ENCODE data around the gene CNDP1.

CNDP1 gene

GRCh38 chr18:74625157-74625556, 90.9 kb downstream of the CNDP1 start:
- no peak for DNase-seq (ENCODE audit: low spot score)

- DNase-seq (ENCODE audit: low spot score): no peak
Observed at GRCh38 chr18:74626049-74626874, 92.0 kb downstream of the CNDP1 start.

- DNase-seq (ENCODE audit: low spot score): no peak
Observed at GRCh38 chr18:74630804-74631203, 96.5 kb downstream of the CNDP1 start.

GRCh38 chr18:74631212-74631611, 96.9 kb downstream of the CNDP1 start:
- DNase-seq (ENCODE audit: low spot score): no peak

DNA sequence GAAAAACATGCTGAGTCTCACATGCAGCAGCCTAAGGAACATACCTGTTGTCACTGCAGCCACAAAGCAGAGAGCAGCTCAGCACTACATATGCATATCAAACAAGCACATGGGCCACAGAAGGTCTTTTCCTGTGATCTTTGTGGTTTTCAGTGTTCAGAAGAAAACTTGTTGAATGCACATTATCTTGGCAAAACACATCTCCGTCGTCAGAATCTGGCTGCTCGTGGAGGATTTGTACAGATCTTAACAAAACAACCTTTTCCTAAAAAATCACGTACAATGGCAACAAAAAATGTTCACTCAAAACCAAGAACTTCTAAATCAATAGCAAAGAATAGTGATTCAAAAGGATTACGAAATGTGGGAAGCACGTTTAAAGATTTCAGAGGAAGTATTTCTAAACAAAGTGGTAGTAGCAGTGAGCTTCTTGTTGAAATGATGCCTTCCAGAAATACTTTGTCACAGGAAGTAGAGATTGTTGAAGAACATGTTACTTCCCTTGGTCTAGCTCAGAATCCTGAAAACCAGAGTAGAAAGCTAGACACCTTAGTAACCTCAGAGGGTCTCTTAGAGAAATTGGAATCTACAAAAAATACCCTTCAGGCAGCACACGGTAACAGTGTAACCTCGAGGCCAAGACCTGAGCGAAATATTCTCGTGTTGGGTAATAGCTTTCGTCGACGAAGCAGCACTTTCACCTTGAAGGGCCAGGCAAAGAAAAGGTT, 97.5 kb downstream of the CNDP1 start:
- DNase-seq (ENCODE audit: low spot score): no peak

DNA sequence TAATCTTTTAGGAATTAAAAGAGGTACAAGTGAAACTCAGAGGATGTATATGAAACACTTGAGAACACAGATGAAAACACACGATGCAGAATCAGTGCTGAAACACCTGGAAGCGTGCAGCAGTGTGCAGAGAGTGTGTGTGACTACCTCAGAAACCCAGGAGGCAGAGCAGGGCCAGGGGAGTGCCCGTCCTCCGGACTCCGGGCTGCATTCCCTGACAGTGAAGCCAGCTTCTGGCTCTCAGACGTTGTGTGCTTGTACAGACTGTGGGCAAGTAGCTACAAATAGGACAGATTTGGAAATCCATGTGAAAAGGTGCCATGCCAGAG, 98.0 kb downstream of the CNDP1 start:
- no peak for DNase-seq (ENCODE audit: low spot score)

DNA sequence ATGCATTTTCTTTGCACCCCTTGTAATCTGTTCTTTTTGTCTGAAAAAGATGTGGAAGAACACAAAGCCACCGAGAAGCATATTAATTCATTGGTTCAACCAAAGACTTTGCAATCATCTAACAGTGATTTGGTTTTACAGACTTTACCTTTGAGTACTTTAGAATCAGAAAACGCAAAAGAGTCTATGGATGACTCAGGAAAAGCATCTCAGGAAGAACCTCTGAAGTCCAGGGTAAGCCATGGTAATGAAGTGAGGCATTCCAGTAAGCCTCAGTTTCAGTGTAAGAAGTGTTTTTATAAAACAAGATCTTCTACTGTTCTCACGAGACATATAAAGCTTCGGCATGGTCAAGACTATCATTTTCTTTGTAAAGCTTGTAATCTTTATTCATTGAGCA, 98.6 kb downstream of the CNDP1 start:
- no peak for DNase-seq (ENCODE audit: low spot score)

- DNase-seq (ENCODE audit: low spot score): no peak
Observed at GRCh38 chr18:74633652-74634352, 99.5 kb downstream of the CNDP1 start.

DNA sequence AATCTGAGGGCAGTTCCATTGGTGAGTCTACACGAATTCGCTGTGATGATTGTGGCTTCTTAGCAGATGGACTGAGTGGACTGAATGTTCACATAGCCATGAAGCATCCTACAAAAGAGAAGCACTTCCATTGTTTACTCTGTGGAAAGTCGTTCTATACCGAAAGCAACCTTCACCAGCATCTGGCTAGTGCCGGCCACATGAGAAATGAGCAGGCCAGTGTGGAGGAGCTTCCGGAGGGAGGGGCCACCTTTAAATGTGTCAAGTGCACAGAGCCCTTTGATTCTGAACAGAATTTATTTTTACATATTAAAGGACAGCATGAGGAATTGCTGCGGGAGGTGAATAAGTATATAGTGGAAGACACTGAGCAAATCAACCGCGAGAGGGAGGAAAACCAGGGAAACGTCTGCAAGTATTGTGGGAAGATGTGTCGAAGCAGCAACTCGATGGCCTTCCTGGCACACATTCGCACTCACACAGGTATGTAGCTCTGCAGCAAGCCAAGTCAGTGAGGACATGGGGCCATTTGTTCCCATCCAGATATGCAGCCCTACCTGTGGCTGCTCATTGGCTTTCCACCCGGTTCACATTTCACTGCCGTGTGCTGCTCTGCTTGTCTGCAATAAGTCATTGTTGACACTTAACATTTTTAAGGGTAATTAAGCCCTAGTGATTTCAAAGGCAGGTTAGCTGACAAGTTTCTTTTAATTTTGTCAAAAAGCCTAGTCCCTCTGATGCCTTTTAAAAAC, 101.1 kb downstream of the CNDP1 start:
- no peak for DNase-seq (ENCODE audit: low spot score)

Measured in germinal center (tissue), 1 donor.